Uterus (tissue), 4 donors: ENCODE results near the gene AHR. TPM values are rescaled to one million over a fixed set of nuclear protein-coding genes. Genes with fewer than 3 reads are reported as not detected.

ENCODE experiments used
- DNase-seq, 2 donors: peaks; one replicate each; pipeline ENCODE4 v3.0.0-alpha.2; 2019 to 2020
- H3K27ac ChIP-seq, 2 donors: fragments of 200-600 bp; sonication (generic); 1 replicate in 1 of 2; 2 replicates in 1 of 2; pipeline ENCODE4 v1.5.1; 2016 to 2018
- H3K27me3 ChIP-seq, 2 donors: fragments of 200-600 bp; sonication (generic); one replicate each; pipeline ENCODE4 v1.5.1; 2018 to 2019; ENCODE audit warnings: control low read depth in 1 of 2
- H3K36me3 ChIP-seq, 2 donors: fragments of 200-600 bp; sonication (generic); one replicate each; pipeline ENCODE4 v1.5.1; 2019; ENCODE audit warnings: control low read depth in 1 of 2
- H3K4me1 ChIP-seq, 2 donors: fragments of 200-600 bp; sonication (generic); one replicate each; pipeline ENCODE4 v1.5.1; 2018 to 2019; ENCODE audit warnings: control low read depth in 1 of 2
- H3K4me3 ChIP-seq, 2 donors: fragments of 200-600 bp; sonication (generic); 1 replicate in 1 of 2; 2 replicates in 1 of 2; pipeline ENCODE4 v1.5.1; 2018 to 2019; ENCODE audit warnings: mild to moderate bottlenecking in 1 of 2
- H3K9me3 ChIP-seq, 2 donors: fragments of 200-600 bp; sonication (generic); one replicate each; pipeline ENCODE4 v1.5.1; 2019; ENCODE audit warnings: control low read depth in 1 of 2
- CTCF ChIP-seq, 4 experiments: fragments of 200-600 bp in 2 of 4; fragments of 450-650 bp in 2 of 4; sonication (generic) in 2 of 4; IDR thresholded peaks; one replicate each; pipeline ENCODE4 v1.5.1; 2016 to 2019; ENCODE audit warnings: antibody characterized with exemption in 4 of 4, mild to moderate bottlenecking in 2 of 4, moderate library complexity in 1 of 4
- POLR2A ChIP-seq, 2 donors: fragments of 450-650 bp; IDR thresholded peaks; one replicate each; pipeline ENCODE4 v1.6.1; 2016; ENCODE audit warnings: antibody characterized with exemption in 2 of 2, mild to moderate bottlenecking in 1 of 2, moderate library complexity in 1 of 2
- intact Hi-C: fragments of 100-400 bp; cut with DNase I; formaldehyde crosslinking; loops from one replicate; pipeline ENCODE4 v1.15.1; 2023; ENCODE audit warnings: low total_unique reads
- total RNA-seq, 4 donors: library from RNA; depleted of rRNA in 3 of 4; stranded (reverse); fragments of >200 nt in 3 of 4; gene quantifications; one replicate each; pipeline versions ENCODE4 v1.1.0 to v1.2.4, GENCODE V29; 2014 to 2023
- donor health status: DM: yes; HTN: yes; CAD: no.

The AHR gene
- total RNA-seq, 4 donors from 2014 or later, result 43.7 to 160 (median 91.5) TPM

GRCh38 chr7:17299483-17299991 is 1.1 kb downstream of the AHR start:
- peak overlapping the region; percentile 56 to 78 for H3K4me3 ChIP-seq
- DNase-seq, result no peak
- H3K27ac ChIP-seq, result peak overlapping the region; percentile 76 to 87
- H3K36me3 ChIP-seq, result no peaks in the 10 kb centered on the region
- no peaks in the 10 kb centered on the region for H3K9me3 ChIP-seq
- TF ChIP-seq POLR2A (IDR thresholded peaks at IDR 0.05) (no peak), CTCF (IDR thresholded peaks at IDR 0.05) (no peak)
- no peaks in the 10 kb centered on the region for H3K27me3 ChIP-seq
- intact Hi-C loops, result no loop called here
- no peaks in the 10 kb centered on the region for H3K4me1 ChIP-seq

GRCh38 chr7:17300012-17300411 is 1.6 kb downstream of the AHR start:
- Histone ChIP-seq H3K9me3 (no peaks in the 10 kb centered on the region), H3K4me1 (no peaks in the 10 kb centered on the region), H3K4me3 (peak overlapping the region; percentile 56 to 78), H3K27ac (peak overlapping the region; percentile 76 to 87), H3K36me3 (no peaks in the 10 kb centered on the region), H3K27me3 (no peaks in the 10 kb centered on the region)
- intact Hi-C loops, result no loop called here
- no peak for DNase-seq
- no peak for TF ChIP-seq CTCF (IDR thresholded peaks at IDR 0.05)
- no peak for TF ChIP-seq POLR2A (IDR thresholded peaks at IDR 0.05)

GRCh38 chr7:17300437-17300836 is 2.0 kb downstream of the AHR start:
- Histone ChIP-seq H3K9me3 (no peaks in the 10 kb centered on the region), H3K27ac (peak overlapping the region; percentile 76 to 87), H3K36me3 (no peaks in the 10 kb centered on the region), H3K27me3 (no peaks in the 10 kb centered on the region), H3K4me1 (no peaks in the 10 kb centered on the region), H3K4me3 (peak overlapping the region; percentile 56 to 78)
- DNase-seq, result no peak
- no peak for TF ChIP-seq POLR2A (IDR thresholded peaks at IDR 0.05)
- TF ChIP-seq CTCF (IDR thresholded peaks at IDR 0.05), result no peak
- intact Hi-C loops, result no loop called here

GRCh38 chr7:17301471-17302456 is 3.3 kb downstream of the AHR start:
- Histone ChIP-seq H3K4me3 (peak overlapping the region in 1 of 2 donors; percentile 78), H3K27me3 (no peaks in the 10 kb centered on the region), H3K36me3 (no peaks in the 10 kb centered on the region), H3K27ac (peak overlapping the region in 1 of 2 donors; percentile 87), H3K9me3 (no peaks in the 10 kb centered on the region), H3K4me1 (no peaks in the 10 kb centered on the region)
- TF ChIP-seq POLR2A (IDR thresholded peaks at IDR 0.05) (no peak), CTCF (IDR thresholded peaks at IDR 0.05) (peak; percentile 41 to 64 (median 53))
- peak in 1 of 2 donors; percentile 42 for DNase-seq
- intact Hi-C loops, result no loop called here

GRCh38 chr7:17302575-17303142 is 4.2 kb downstream of the AHR start:
- intact Hi-C loops, result no loop called here
- no peak for DNase-seq
- H3K4me1 ChIP-seq, result no peaks in the 10 kb centered on the region
- no peaks in the 10 kb centered on the region for H3K9me3 ChIP-seq
- no peaks in the 10 kb centered on the region for H3K36me3 ChIP-seq
- no peak for TF ChIP-seq CTCF (IDR thresholded peaks at IDR 0.05)
- peak overlapping the region in 1 of 2 donors; percentile 87 for H3K27ac ChIP-seq
- no peaks in the 10 kb centered on the region for H3K27me3 ChIP-seq
- H3K4me3 ChIP-seq, result no peak overlapping the region
